GM21528 (cell line): Measurements from ENCODE around the gene SCYGR5.
A peak's percentile ranks its signal among the peaks of the same experiment; 100 is the strongest.
"Not testable (repeated sequence)": the region's sequence is repeated elsewhere in the genome, so short reads cannot be mapped to it uniquely, and the experiment has no call there.

Experiments
- ATAC-seq: cut with Tn5 transposase; IDR thresholded peaks from one replicate; pipeline ENCODE4 v1.9.1; 2021; ENCODE audit warnings: mild to moderate bottlenecking, moderate library complexity; ENCODE audit not compliant: unreplicated experiment, low FRiP score

Gene SCYGR5

GRCh38 chr2:227666631-227667170, at the start of gene SCYGR5:
Gene SCYGR5 (plus strand): TSS chr2:227666804. CDS start chr2:227666804, 0 bp downstream.
- not testable (repeated sequence) for ATAC-seq

GRCh38 chr2:227617316-227618230, 49.0 kb upstream of the SCYGR5 start, which contains the start of gene SCYGR4:
Gene SCYGR4 (plus strand): TSS chr2:227617498. CDS start chr2:227617498, 0 bp downstream.
- ATAC-seq, result no peak

GRCh38 chr2:227623226-227623625, 43.4 kb upstream of the SCYGR5 start:
- no peak for ATAC-seq

GRCh38 chr2:227625420-227625819, 41.2 kb upstream of the SCYGR5 start:
- ATAC-seq, result no peak

- ATAC-seq, result no peak
These were observed 39.9 kb upstream of the SCYGR5 start for GRCh38 chr2:227626580-227627151.

GRCh38 chr2:227627769-227628168, 38.8 kb upstream of the SCYGR5 start:
- ATAC-seq, result peak; percentile 98

- no peak for ATAC-seq
These were observed 37.2 kb upstream of the SCYGR5 start for GRCh38 chr2:227629435-227629834.

- ATAC-seq, result no peak
These were observed 36.3 kb upstream of the SCYGR5 start for GRCh38 chr2:227630322-227630721.

GRCh38 chr2:227632827-227633226, 33.8 kb upstream of the SCYGR5 start:
- ATAC-seq, result no peak

- ATAC-seq, result no peak
These were observed 32.4 kb upstream of the SCYGR5 start for GRCh38 chr2:227634201-227634600.

- no peak for ATAC-seq
These were observed 23.9 kb upstream of the SCYGR5 start for GRCh38 chr2:227642656-227643055.

GRCh38 chr2:227643990-227644551, 22.5 kb upstream of the SCYGR5 start:
- ATAC-seq, result no peak

- ATAC-seq, result no peak
These were observed 13.2 kb upstream of the SCYGR5 start for GRCh38 chr2:227653419-227653818.

- no peak for ATAC-seq
These were observed 12.2 kb upstream of the SCYGR5 start for GRCh38 chr2:227654426-227654825.

- ATAC-seq, result no peak
These were observed 11.2 kb upstream of the SCYGR5 start for GRCh38 chr2:227655454-227655853.

GRCh38 chr2:227657199-227657845, 9.3 kb upstream of the SCYGR5 start:
- ATAC-seq, result no peak

- ATAC-seq, result no peak
These were observed 5.5 kb upstream of the SCYGR5 start for GRCh38 chr2:227661025-227661649.

GRCh38 chr2:227661827-227662226, 4.8 kb upstream of the SCYGR5 start:
- no peak for ATAC-seq

- ATAC-seq, result no peak
These were observed 1.2 kb upstream of the SCYGR5 start for GRCh38 chr2:227665189-227665940.
